ENCODE measurements around the gene PCDH9.

DNA sequence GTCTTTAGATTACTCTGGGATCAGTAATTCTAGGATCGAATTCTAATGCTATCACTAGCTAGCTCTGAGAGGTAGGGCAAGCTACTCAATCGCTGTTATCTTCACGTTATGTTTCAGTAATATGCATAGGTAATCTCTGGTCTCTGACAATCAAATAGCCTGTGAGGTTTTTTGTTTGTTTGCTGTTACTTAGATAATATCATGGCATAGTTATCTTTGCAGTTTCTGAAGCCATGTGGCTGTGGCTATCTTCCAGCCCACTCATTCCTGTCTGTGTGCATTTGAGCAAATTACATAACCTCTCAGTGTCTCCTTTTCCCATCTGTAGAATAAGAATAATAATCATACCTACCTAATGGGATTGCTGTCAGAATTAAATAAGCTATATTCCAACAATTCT lies 330.2 kb downstream of the PCDH9 start:
- TF ChIP-seq, protein P1, sequence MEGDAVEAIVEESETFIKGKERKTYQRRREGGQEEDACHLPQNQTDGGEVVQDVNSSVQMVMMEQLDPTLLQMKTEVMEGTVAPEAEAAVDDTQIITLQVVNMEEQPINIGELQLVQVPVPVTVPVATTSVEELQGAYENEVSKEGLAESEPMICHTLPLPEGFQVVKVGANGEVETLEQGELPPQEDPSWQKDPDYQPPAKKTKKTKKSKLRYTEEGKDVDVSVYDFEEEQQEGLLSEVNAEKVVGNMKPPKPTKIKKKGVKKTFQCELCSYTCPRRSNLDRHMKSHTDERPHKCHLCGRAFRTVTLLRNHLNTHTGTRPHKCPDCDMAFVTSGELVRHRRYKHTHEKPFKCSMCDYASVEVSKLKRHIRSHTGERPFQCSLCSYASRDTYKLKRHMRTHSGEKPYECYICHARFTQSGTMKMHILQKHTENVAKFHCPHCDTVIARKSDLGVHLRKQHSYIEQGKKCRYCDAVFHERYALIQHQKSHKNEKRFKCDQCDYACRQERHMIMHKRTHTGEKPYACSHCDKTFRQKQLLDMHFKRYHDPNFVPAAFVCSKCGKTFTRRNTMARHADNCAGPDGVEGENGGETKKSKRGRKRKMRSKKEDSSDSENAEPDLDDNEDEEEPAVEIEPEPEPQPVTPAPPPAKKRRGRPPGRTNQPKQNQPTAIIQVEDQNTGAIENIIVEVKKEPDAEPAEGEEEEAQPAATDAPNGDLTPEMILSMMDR (IDR thresholded peaks at IDR 0.05 in 8 of 11, conservative IDR thresholded peaks at IDR 0.05 in 3 of 11), result no peak
- no peak for TF ChIP-seq POLR2A (IDR thresholded peaks at IDR 0.05)
